OCI-LY3 (cell line): Measurements from ENCODE around the gene SLC43A1.

Experiments used
- CTCF ChIP-seq: fragments of 200-600, 300-600 bp; sonication (generic); IDR thresholded peaks from 2 replicates; pipeline ENCODE4 v1.5.1; 2014; ENCODE audit warnings: antibody characterized with exemption, low read length, low read depth
- EZH2phosphoT487 ChIP-seq: fragments of 200-600 bp; shearing (Covaris generic); IDR thresholded peaks from 2 replicates; pipeline ENCODE4 v1.6.1; 2018; ENCODE audit warnings: antibody characterized with exemption, mixed run types, low read depth

GRCh38 chr11:57500515-57500914 is 15.0 kb downstream of the SLC43A1 start:
- TF ChIP-seq CTCF (no peak), EZH2phosphoT487 (no peak)
